SH-SY5Y (cell line): ENCODE measurements around the gene RAPGEF1.

ENCODE experiments used
- GATA2 ChIP-seq: IDR thresholded peaks from 2 replicates; pipeline ENCODE4 v1.6.1; 2011; ENCODE audit warnings: mild to moderate bottlenecking, low read depth, low read length
- GATA3 ChIP-seq: IDR thresholded peaks from 2 replicates; pipeline ENCODE4 v1.6.1; 2011; ENCODE audit warnings: low read depth, mild to moderate bottlenecking, low read length, moderate library complexity

DNA sequence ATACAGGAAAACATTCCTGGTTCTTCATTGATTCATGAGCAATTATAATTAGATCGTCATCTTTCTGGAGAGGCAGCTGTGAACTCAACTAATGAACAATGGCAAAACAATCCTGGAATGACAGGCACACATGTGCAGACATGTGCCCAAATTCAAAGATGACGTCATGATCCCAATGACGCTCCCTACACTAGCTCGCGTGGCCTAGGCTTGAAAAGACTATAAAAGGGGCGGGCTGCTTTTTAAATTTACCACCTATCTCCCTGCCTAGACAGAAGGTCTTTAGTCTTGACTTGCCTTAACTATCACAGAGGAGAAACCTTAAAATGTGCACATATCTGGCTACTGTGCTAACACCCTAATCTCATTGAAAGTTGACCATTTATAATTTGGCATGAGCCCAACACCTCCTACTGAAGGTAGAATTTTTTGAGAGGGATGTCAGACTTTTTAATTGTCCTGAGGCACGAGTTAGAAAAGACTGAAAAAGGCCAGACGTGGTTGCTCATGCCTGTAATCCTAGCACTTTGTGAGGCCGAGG, 106.3 kb downstream of the RAPGEF1 start:
- TF ChIP-seq GATA3 = no peak
- TF ChIP-seq GATA2 = no peak
